Thoracic aorta endothelial cell (primary cell): Measurements from ENCODE around the gene IL10RA. TPM values are rescaled to one million over a fixed set of nuclear protein-coding genes. Genes with fewer than 3 reads are reported as not detected.

Source experiments
- total RNA-seq: library from RNA; depleted of rRNA; stranded (reverse); fragments of >200 nt; gene quantifications from 2 replicates; pipeline ENCODE4 v1.2.3, GENCODE V29; 2012

Gene IL10RA
- 0.07 TPM in 1 of 2 replicates, not detected in the other for total RNA-seq

DNA sequence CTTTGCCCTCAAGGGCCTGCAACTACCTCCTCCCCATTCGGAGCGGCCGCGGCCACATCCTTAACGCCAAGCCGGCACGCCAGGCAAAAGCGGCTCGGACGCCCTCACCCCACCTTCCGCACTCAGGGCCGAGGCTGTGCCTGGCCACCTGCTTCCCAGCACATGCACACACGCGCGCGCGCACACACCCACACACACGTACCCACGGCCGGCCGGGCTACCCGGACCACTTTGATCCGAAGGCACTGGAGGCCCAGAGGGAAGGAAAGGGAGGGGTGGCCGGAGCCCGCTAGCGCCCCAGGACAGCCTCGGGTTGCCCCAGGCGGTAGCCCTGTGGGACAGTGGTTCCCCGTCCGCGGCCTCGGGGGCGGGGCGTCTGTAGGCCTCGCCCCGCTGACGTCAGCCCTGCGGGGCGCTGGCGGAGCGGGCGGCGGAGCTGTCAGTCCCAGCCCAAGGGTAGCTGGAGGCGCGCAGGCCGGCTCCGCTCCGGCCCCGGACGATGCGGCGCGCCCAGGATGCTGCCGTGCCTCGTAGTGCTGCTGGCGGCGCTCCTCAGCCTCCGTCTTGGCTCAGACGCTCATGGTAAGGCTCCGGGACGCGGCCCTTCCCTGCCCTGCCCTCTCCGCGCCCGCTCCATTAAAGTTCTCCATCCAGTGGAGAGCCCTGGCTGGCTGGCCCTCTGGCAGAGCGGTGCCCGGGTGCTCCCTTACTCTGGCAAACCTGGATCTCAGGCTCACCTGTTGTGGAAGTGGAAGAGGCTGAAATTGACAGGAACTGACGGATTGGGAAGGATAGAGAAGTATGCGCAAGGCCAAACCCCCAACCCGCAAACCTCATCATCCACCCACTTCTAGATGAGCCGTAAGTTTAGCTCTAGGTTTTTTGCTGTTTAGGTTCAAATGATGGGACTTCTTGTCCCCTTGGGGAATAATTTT, at the start of gene IL10RA:
IL10RA (plus strand) TSS at position 442 of the 935 bp plus-strand sequence; CDS start at position 516, 74 bp downstream.

Other genes with a start within 250 kb of the IL10RA start
- not detected in 2 replicates for gene DSCAML1, start 189.2 kb upstream of the IL10RA start, total RNA-seq
- 0.40 and 0.50 TPM in 2 replicates for gene FXYD2, start 161.7 kb upstream of the IL10RA start, total RNA-seq
- gene FXYD6, start 109.7 kb upstream of the IL10RA start, total RNA-seq, result 0.53 and 2.6 TPM in 2 replicates
- gene TMPRSS13, start 57.0 kb upstream of the IL10RA start, total RNA-seq, result not detected in 2 replicates
- gene TMPRSS4, start 90.7 kb downstream of the IL10RA start, total RNA-seq, result not detected in 2 replicates
- not detected in 2 replicates for gene SMIM35, start 100.6 kb downstream of the IL10RA start, total RNA-seq
- gene SCN4B, start 166.4 kb downstream of the IL10RA start, total RNA-seq, result 0.13 and 0.14 TPM in 2 replicates
- gene SCN2B, start 190.2 kb downstream of the IL10RA start, total RNA-seq, result not detected in 2 replicates
- 0.07 TPM in 1 of 2 replicates, not detected in the other for gene JAML, start 238.6 kb downstream of the IL10RA start, total RNA-seq